Measurements from ENCODE around the gene PRR11.
"Not testable (repeated sequence)": the region's sequence is repeated elsewhere in the genome, so short reads cannot be mapped to it uniquely, and the experiment has no call there.

PRR11 gene

GRCh38 chr17:59221159-59221847, 65.8 kb downstream of the PRR11 start:
- DNase-seq: no peak

- no peak for DNase-seq
Observed at GRCh38 chr17:59223813-59224212, 68.3 kb downstream of the PRR11 start.

GRCh38 chr17:59228588-59228987, 73.0 kb downstream of the PRR11 start:
- DNase-seq: not testable (repeated sequence)

GRCh38 chr17:59230764-59231163, 75.2 kb downstream of the PRR11 start:
- no peak for DNase-seq

- no peak for DNase-seq
Observed at GRCh38 chr17:59234631-59235030, 79.1 kb downstream of the PRR11 start.

- no peak for DNase-seq
Observed at GRCh38 chr17:59238906-59239305, 83.4 kb downstream of the PRR11 start.

GRCh38 chr17:59244081-59244480, 88.5 kb downstream of the PRR11 start:
- DNase-seq: no peak
